Measurements from ENCODE around the gene PITX2. TPM values are rescaled to one million over a fixed set of nuclear protein-coding genes. Genes with fewer than 3 reads are reported as not detected.

PITX2 gene
- total and polyA plus RNA-seq, 2 of the 8 experiments (the other 6 are each of a cell fraction or from before 2014, with no cell fraction given), result 0.09 to 0.67 TPM

- H3K27me3 ChIP-seq (replicated peaks in 1 of 4; ENCODE audit: control insufficient read depth in 3 of 4, extremely low read depth in 1 of 4, insufficient read depth in 3 of 4, low read length in 3 of 4), result peaks cover 81 to 100% (median 96%) of the 10 kb centered on the region in 4 experiments
- peak overlapping the region; percentile 90; the same call in 1 of the 2 replicates for H2BK12ac ChIP-seq (ENCODE audit: low read depth, low read length)
- ChIA-PET POLR2A (ENCODE audit: partially characterized antibody) (interaction anchor here (1.0 to 2.7 kb wide), 4 partner anchors 8 to 13 kb away, joined by 3 to 14 read pairs (median 6); no protein-coding TSS in a partner anchor), CTCF (ENCODE audit: partially characterized antibody) (interaction anchor here (0.5 to 3.0 kb wide), 10 partner anchors 9 to 330 kb away, joined by 3 to 10 read pairs (median 4); no protein-coding TSS in a partner anchor)
- peak overlapping the region; percentile 57 to 81 for H3K4me2 ChIP-seq (ENCODE audit: insufficient read depth in 1 of 2, low read depth in 2 of 2, low read length in 2 of 2)
- no peak overlapping the region for H4K5ac ChIP-seq (ENCODE audit: insufficient read length, low read depth, low read length)
- H3K4me3 ChIP-seq (ENCODE audit: extremely low read depth in 1 of 4, insufficient read depth in 2 of 4, low read depth in 3 of 4, low read length in 4 of 4), result peak overlapping the region; percentile 15 to 56 (median 32); a peak in 6 of 8 replicates
- 0 out of 2 replicates have a peak overlapping the region, but pooled peaks have one; percentile 1 for H2BK15ac ChIP-seq (ENCODE audit: low read length)
- H4K8ac ChIP-seq (ENCODE audit: extremely low read depth, insufficient read depth, low read length), result no peak overlapping the region
- H3K14ac ChIP-seq (ENCODE audit: insufficient read length), result no peak overlapping the region
- H2BK5ac ChIP-seq (ENCODE audit: low read depth, low read length), result no peak overlapping the region
- H2BK120ac ChIP-seq (replicated peaks; ENCODE audit: low read depth, low read length), result no peak overlapping the region
- no peaks in the 10 kb centered on the region for H3K79me2 ChIP-seq (ENCODE audit: control insufficient read depth in 1 of 2, insufficient read depth in 2 of 2, low read length in 2 of 2)
- H3K23me2 ChIP-seq (ENCODE audit: low read depth, low read length), result peaks cover 19% of the 10 kb centered on the region
- H3K9ac ChIP-seq (replicated peaks in 1 of 4; ENCODE audit: extremely low read depth in 1 of 4, low read depth in 3 of 4, low read length in 3 of 4), result no peak overlapping the region
- H2AK5ac ChIP-seq (ENCODE audit: low read depth, low read length), result no peak overlapping the region
- no peaks in the 10 kb centered on the region for H3K79me1 ChIP-seq (ENCODE audit: low read depth, low read length)
- no peak overlapping the region; the same call in 1 of the 2 replicates for H3K18ac ChIP-seq (ENCODE audit: extremely low read depth, low read length)
- H3K9me3 ChIP-seq (ENCODE audit: insufficient read depth in 2 of 2, low read depth in 1 of 2, low read length in 1 of 2), result no peaks in the 10 kb centered on the region
- no peak overlapping the region for H2AFZ ChIP-seq (ENCODE audit: low read length)
- peaks cover 0 to 2% (median 0%) of the 10 kb centered on the region in 4 experiments; a peak in 1 of 8 replicates for H3K36me3 ChIP-seq (ENCODE audit: control insufficient read depth in 2 of 4, insufficient read depth in 4 of 4, low read length in 3 of 4)
- 0 out of 2 replicates have a peak overlapping the region, but pooled peaks have one; percentile 61 for H2BK20ac ChIP-seq (ENCODE audit: low read length)
- no peak overlapping the region for H3K23ac ChIP-seq (ENCODE audit: insufficient read length)
- no peak overlapping the region for H4K91ac ChIP-seq (replicated peaks; ENCODE audit: insufficient read length, low read length)
- 1% methylated on average over 24 of the region's 26 CpGs; no CpG with 5 or more reads in 1 of the 2 experiments for WGBS, 2 experiments (ENCODE audit: extremely low coverage in 1 of 2, insufficient coverage in 1 of 2, insufficient read length in 1 of 2, insufficient replicate concordance in 2 of 2, low coverage in 1 of 2, low lambda C conversion rate in 2 of 2, missing lambda C conversion rate in 1 of 2)
- DNase-seq (ENCODE audit: low read depth in 1 of 2, low spot score in 2 of 2) (peak in 1 of 2 experiments; percentile 57), FAIRE-seq (no peak)
- H3K4ac ChIP-seq (replicated peaks; ENCODE audit: insufficient read length, low read depth, low read length), result no peak overlapping the region
- no peak overlapping the region for H3K27ac ChIP-seq (ENCODE audit: low read depth, low read length)
- TF ChIP-seq CREB1 (IDR thresholded peaks at IDR 0.05), result no peak
- no peak for TF ChIP-seq FOSL1 (IDR thresholded peaks at IDR 0.05; ENCODE audit: insufficient read depth, low read depth, low read length)
- TF ChIP-seq SIX5 (IDR thresholded peaks at IDR 0.05; ENCODE audit: low read depth, low read length), result no peak
- TF ChIP-seq POLR2AphosphoS5 (IDR thresholded peaks at IDR 0.05; ENCODE audit: low read depth, low read length), result no peak
- no peak for TF ChIP-seq CEBPB (IDR thresholded peaks at IDR 0.05; ENCODE audit: low read depth, low read length)
- TF ChIP-seq ASH2L (IDR thresholded peaks at IDR 0.05; ENCODE audit: low read length), result no peak
- no peak overlapping the region for H3K56ac ChIP-seq (replicated peaks; ENCODE audit: insufficient read length, low read depth, low read length)
- peaks cover 0 to 24% (median 13%) of the 10 kb centered on the region in 4 experiments; a peak in 6 of 7 replicates for H3K4me1 ChIP-seq (replicated peaks in 1 of 4; ENCODE audit: control insufficient read depth in 3 of 4, insufficient read depth in 4 of 4, low read length in 3 of 4)
- H4K20me1 ChIP-seq (replicated peaks in 1 of 2; ENCODE audit: control insufficient read depth in 1 of 2, insufficient read depth in 2 of 2, low read length in 2 of 2), result peaks cover 3 to 25% of the 10 kb centered on the region in 2 experiments
Measured at GRCh38 chr4:110628663-110629213, 5.9 kb upstream of the PITX2 start.
